Fibroblast of lung (primary cell): Measurements from ENCODE around the gene SPAG9. TPM values are rescaled to one million over a fixed set of nuclear protein-coding genes. Genes with fewer than 3 reads are reported as not detected.

Experiments
- DNase-seq, 2 donors: peaks; one replicate each; pipeline versions ENCODE4 v3.0.0 to v3.0.0-alpha.2; 2010; ENCODE audit warnings: low read depth in 2 of 2
- H2AFZ ChIP-seq: 2 replicates; pipeline ENCODE4 v1.5.1; 2012; ENCODE audit warnings: low read length, control low read depth, inconsistent platforms
- H3K27ac ChIP-seq: 2 replicates; pipeline ENCODE4 v1.5.1; 2011; ENCODE audit warnings: low read length, control low read depth; ENCODE audit not compliant: insufficient read depth
- H3K27me3 ChIP-seq: 2 replicates; pipeline ENCODE4 v1.5.1; 2011; ENCODE audit warnings: mild to moderate bottlenecking, low read length; ENCODE audit not compliant: control insufficient read depth, insufficient read depth
- H3K36me3 ChIP-seq: 2 replicates; pipeline ENCODE4 v1.5.1; 2011; ENCODE audit warnings: low read length; ENCODE audit not compliant: control insufficient read depth, insufficient read depth
- H3K4me1 ChIP-seq: 2 replicates; pipeline ENCODE4 v1.5.1; 2011; ENCODE audit warnings: low read length; ENCODE audit not compliant: control insufficient read depth, insufficient read depth; ENCODE audit errors: extremely low read depth
- H3K4me2 ChIP-seq: 2 replicates; pipeline ENCODE4 v1.5.1; 2011; ENCODE audit warnings: low read length, control low read depth; ENCODE audit not compliant: insufficient read depth; ENCODE audit errors: extremely low read depth
- H3K4me3 ChIP-seq, 4 experiments: fragments of 200-600 bp in 1 of 4; sonication (generic) in 1 of 4; replicated peaks in 1 of 4; 2 replicates each; pipeline ENCODE4 v1.5.1; 2011 to 2016; ENCODE audit warnings: low read length in 4 of 4, low read depth in 3 of 4, mild to moderate bottlenecking in 3 of 4, control low read depth in 2 of 4, inconsistent platforms in 1 of 4, mixed read lengths in 1 of 4; ENCODE audit not compliant: insufficient read depth in 1 of 4; ENCODE audit errors: control extremely low read depth in 1 of 4
- H3K79me2 ChIP-seq: 2 replicates; pipeline ENCODE4 v1.5.1; 2012; ENCODE audit warnings: mild to moderate bottlenecking, low read length, inconsistent platforms; ENCODE audit not compliant: control insufficient read depth, insufficient read depth
- H3K9ac ChIP-seq: 2 replicates; pipeline ENCODE4 v1.5.1; 2011; ENCODE audit warnings: mild to moderate bottlenecking, low read length, control low read depth; ENCODE audit not compliant: insufficient read depth
- H3K9me3 ChIP-seq: 2 replicates; pipeline ENCODE4 v1.5.1; 2012; ENCODE audit warnings: low read depth, low read length; ENCODE audit not compliant: control insufficient read depth, insufficient read depth
- H4K20me1 ChIP-seq: 2 replicates; pipeline ENCODE4 v1.5.1; 2011; ENCODE audit warnings: low read length; ENCODE audit not compliant: control insufficient read depth, insufficient read depth; ENCODE audit errors: extremely low read depth
- CTCF ChIP-seq, 2 donors: IDR thresholded peaks in 1 of 2; conservative IDR thresholded peaks in 1 of 2; 1 replicate in 1 of 2; 2 replicates in 1 of 2; pipeline ENCODE4 v1.5.1; 2011 to 2012; ENCODE audit warnings: low read length in 2 of 2, control low read depth in 1 of 2, inconsistent platforms in 1 of 2, low read depth in 1 of 2, mild to moderate bottlenecking in 1 of 2
- EZH2 ChIP-seq: IDR thresholded peaks from 2 replicates; pipeline ENCODE4 v1.5.1; 2012; ENCODE audit warnings: low read length, control low read depth, mild to moderate bottlenecking; ENCODE audit errors: missing control alignments
- polyA plus RNA-seq, 2 donors: library from polyadenylated mRNA; depleted of rRNA in 1 of 2; stranded (reverse) in 1 of 2; unstranded in 1 of 2; fragments of >200 nt; gene quantifications; 2 replicates each; pipeline ENCODE4 v1.2.1, GENCODE V29; 2011 to 2012; ENCODE audit warnings: missing spikeins in 1 of 2
- total RNA-seq: library from RNA; depleted of rRNA; stranded (reverse); fragments of >200 nt; gene quantifications from 2 replicates; pipeline ENCODE4 v1.2.1, GENCODE V29; 2014

The SPAG9 gene
- total and polyA plus RNA-seq, 2 donors (not counting 1 experiment from before 2014, with no cell fraction given), result 49.8 to 126 TPM

- TF ChIP-seq EZH2 (no peak), CTCF (conservative IDR thresholded peaks at IDR 0.05 in 1 of 2, IDR thresholded peaks at IDR 0.05 in 1 of 2; ENCODE audit: low read depth in 1 of 2, low read length in 2 of 2) (no peak)
- H4K20me1 ChIP-seq, result no peaks in the 10 kb centered on the region
- H3K36me3 ChIP-seq, result no peaks in the 10 kb centered on the region
- H3K27ac ChIP-seq, result no peak overlapping the region
- no peak overlapping the region for H2AFZ ChIP-seq
- H3K79me2 ChIP-seq, result no peaks in the 10 kb centered on the region
- no peak overlapping the region for H3K4me3 ChIP-seq
- H3K4me2 ChIP-seq, result no peak overlapping the region
- H3K27me3 ChIP-seq, result no peaks in the 10 kb centered on the region
- no peak overlapping the region for H3K9ac ChIP-seq
- H3K4me1 ChIP-seq, result peaks cover 7% of the 10 kb centered on the region
- no peak for DNase-seq
- H3K9me3 ChIP-seq, result no peaks in the 10 kb centered on the region
Measured at GRCh38 chr17:50935221-50935995, 185.3 kb downstream of the SPAG9 start.

GRCh38 chr17:50934672-50935220 is 185.9 kb downstream of the SPAG9 start:
- no peaks in the 10 kb centered on the region for H3K9me3 ChIP-seq
- DNase-seq, result no peak
- H3K4me1 ChIP-seq, result peaks cover 7% of the 10 kb centered on the region
- H2AFZ ChIP-seq, result no peak overlapping the region
- H3K27ac ChIP-seq, result no peak overlapping the region
- H3K27me3 ChIP-seq, result no peaks in the 10 kb centered on the region
- TF ChIP-seq CTCF (conservative IDR thresholded peaks at IDR 0.05 in 1 of 2, IDR thresholded peaks at IDR 0.05 in 1 of 2; ENCODE audit: low read depth in 1 of 2, low read length in 2 of 2) (no peak), EZH2 (no peak)
- no peak overlapping the region for H3K4me3 ChIP-seq
- H4K20me1 ChIP-seq, result no peaks in the 10 kb centered on the region
- no peak overlapping the region for H3K4me2 ChIP-seq
- H3K79me2 ChIP-seq, result no peaks in the 10 kb centered on the region
- H3K9ac ChIP-seq, result no peak overlapping the region
- no peaks in the 10 kb centered on the region for H3K36me3 ChIP-seq

GRCh38 chr17:50934161-50934560 is 186.5 kb downstream of the SPAG9 start:
- Histone ChIP-seq H3K9me3 (no peaks in the 10 kb centered on the region), H4K20me1 (no peaks in the 10 kb centered on the region), H3K4me3 (no peak overlapping the region), H3K27me3 (no peaks in the 10 kb centered on the region), H2AFZ (no peak overlapping the region), H3K79me2 (no peaks in the 10 kb centered on the region), H3K4me2 (no peak overlapping the region), H3K4me1 (peaks cover 7% of the 10 kb centered on the region), H3K27ac (peak overlapping the region; percentile 24), H3K36me3 (no peaks in the 10 kb centered on the region), H3K9ac (no peak overlapping the region)
- DNase-seq, result no peak
- TF ChIP-seq CTCF (conservative IDR thresholded peaks at IDR 0.05 in 1 of 2, IDR thresholded peaks at IDR 0.05 in 1 of 2; ENCODE audit: low read depth in 1 of 2, low read length in 2 of 2) (no peak), EZH2 (no peak)
